Hepatocyte (in vitro differentiated cells): ENCODE measurements around the gene AKR1E2.

Source experiments
- EZH2 ChIP-seq: fragments of 200-600 bp; sonication (generic); IDR thresholded peaks from 2 replicates; pipeline ENCODE4 v1.6.1; 2016; ENCODE audit warnings: antibody characterized with exemption, mild to moderate bottlenecking, borderline replicate concordance
- EZH2phosphoT487 ChIP-seq: fragments of 200-600 bp; sonication (generic); IDR thresholded peaks from one replicate; pipeline ENCODE4 v1.6.1; 2018; ENCODE audit warnings: antibody characterized with exemption, mild to moderate bottlenecking, low read depth, moderate library complexity; ENCODE audit not compliant: unreplicated experiment, severe bottlenecking
- TF ChIP-seq, protein P1 (sequence below): fragments of 200-600 bp; sonication (generic); IDR thresholded peaks from 2 replicates; pipeline ENCODE4 v1.5.1; 2016; ENCODE audit warnings: antibody characterized with exemption, mild to moderate bottlenecking; ENCODE audit not compliant: poor library complexity

DNA sequence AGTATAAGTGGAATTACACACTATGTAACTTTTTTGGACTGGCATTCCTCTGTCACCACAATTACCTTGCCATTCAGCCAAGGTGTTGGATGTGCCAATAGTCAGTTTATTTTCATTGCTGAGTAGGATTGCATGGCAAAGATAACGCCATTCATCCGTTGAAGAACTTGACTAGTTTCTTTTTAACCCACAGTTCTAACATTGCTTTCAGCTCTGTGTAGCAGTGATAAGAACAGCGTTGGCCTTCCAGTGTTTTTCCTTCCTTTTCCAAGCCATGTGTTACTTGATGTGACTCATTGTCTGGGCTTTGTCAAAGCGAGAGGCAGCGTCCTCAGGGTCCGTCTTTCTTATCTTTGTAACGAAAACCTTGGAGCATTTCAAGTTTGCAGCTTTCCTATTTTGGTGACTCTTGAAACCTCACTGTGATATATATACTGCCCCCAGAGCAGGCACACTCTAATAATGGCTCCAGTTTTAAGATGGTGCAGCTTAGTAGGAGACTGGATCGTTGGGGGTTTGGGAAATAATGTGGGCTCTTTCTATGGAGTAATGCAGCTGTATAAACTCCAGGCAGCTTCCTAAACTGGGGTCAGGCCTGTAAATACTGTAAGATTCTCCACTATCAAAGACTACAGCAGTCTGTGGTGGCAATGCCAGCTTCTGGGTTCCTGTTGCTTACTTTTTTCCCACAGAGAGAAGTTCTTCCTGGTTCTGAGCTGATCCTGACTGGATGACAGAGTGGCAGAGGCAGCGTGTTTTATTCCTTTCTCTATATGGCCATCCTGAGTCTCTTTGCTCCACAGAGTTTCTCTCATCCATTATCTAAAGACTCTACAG, 41.7 kb downstream of the AKR1E2 start:
- TF ChIP-seq, protein P1, sequence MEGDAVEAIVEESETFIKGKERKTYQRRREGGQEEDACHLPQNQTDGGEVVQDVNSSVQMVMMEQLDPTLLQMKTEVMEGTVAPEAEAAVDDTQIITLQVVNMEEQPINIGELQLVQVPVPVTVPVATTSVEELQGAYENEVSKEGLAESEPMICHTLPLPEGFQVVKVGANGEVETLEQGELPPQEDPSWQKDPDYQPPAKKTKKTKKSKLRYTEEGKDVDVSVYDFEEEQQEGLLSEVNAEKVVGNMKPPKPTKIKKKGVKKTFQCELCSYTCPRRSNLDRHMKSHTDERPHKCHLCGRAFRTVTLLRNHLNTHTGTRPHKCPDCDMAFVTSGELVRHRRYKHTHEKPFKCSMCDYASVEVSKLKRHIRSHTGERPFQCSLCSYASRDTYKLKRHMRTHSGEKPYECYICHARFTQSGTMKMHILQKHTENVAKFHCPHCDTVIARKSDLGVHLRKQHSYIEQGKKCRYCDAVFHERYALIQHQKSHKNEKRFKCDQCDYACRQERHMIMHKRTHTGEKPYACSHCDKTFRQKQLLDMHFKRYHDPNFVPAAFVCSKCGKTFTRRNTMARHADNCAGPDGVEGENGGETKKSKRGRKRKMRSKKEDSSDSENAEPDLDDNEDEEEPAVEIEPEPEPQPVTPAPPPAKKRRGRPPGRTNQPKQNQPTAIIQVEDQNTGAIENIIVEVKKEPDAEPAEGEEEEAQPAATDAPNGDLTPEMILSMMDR = no peak
- no peak for TF ChIP-seq EZH2phosphoT487
- TF ChIP-seq EZH2 = no peak
